Osteocyte (in vitro differentiated cells): ENCODE measurements around the gene CACNA1D. TPM values are rescaled to one million over a fixed set of nuclear protein-coding genes. Genes with fewer than 3 reads are reported as not detected.

ENCODE experiments used
- DNase-seq: peaks from one replicate; pipeline ENCODE4 v3.0.0; 2021; ENCODE audit warnings: mixed read lengths; ENCODE audit not compliant: unreplicated experiment; ENCODE audit errors: extremely low spot score
- H3K27ac Mint-ChIP-seq: one replicate; pipeline ENCODE4 v1.8.0; 2021; ENCODE audit warnings: mild to moderate bottlenecking, mixed read lengths; ENCODE audit not compliant: unreplicated experiment
- H3K27me3 Mint-ChIP-seq: one replicate; pipeline ENCODE4 v1.8.0; 2021; ENCODE audit warnings: mixed read lengths; ENCODE audit not compliant: unreplicated experiment
- H3K36me3 Mint-ChIP-seq: one replicate; pipeline ENCODE4 v1.8.0; 2021; ENCODE audit warnings: mixed read lengths; ENCODE audit not compliant: unreplicated experiment
- H3K4me1 Mint-ChIP-seq: one replicate; pipeline ENCODE4 v1.8.0; 2021; ENCODE audit warnings: mixed read lengths; ENCODE audit not compliant: unreplicated experiment
- H3K4me3 Mint-ChIP-seq: one replicate; pipeline ENCODE4 v1.8.0; 2021; ENCODE audit warnings: mild to moderate bottlenecking, moderate library complexity, mixed read lengths; ENCODE audit not compliant: unreplicated experiment
- H3K9me3 Mint-ChIP-seq: one replicate; pipeline ENCODE4 v1.8.0; 2021; ENCODE audit warnings: mixed read lengths; ENCODE audit not compliant: unreplicated experiment
- CTCF ChIP-seq: fragments of 200-600 bp; sonication (generic); IDR thresholded peaks from 2 replicates; pipeline ENCODE4 v1.5.0; 2021; ENCODE audit warnings: antibody characterized with exemption, mild to moderate bottlenecking, moderate library complexity
- total RNA-seq: library from RNA; stranded (reverse); gene quantifications from 2 replicates; pipeline ENCODE4 v1.2.1, GENCODE V29; 2021

CACNA1D gene
- total RNA-seq, 1 donor from 2014 or later: 0.48 TPM

DNA sequence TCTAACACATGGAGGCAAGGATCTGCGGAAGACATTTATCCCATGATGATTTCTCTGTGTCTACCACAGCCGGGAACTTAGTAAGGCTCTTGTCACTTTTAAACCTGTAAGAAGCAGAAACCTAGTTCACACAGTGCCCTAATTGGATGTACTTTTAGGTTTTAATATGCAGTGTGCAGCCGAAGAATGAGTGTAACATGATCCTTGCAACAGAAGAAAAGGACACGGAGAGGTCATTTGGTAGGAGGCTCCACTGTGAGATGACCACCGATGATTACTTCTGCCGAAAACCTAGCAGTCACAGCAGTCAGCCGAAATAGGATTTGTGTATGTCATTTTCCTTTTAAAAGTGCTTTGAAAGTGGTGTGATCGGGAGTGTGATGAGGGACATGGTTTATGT is 6.8 kb downstream of the CACNA1D start:
- H3K4me3 Mint-ChIP-seq: no peak overlapping the region
- no peaks in the 10 kb centered on the region for H3K36me3 Mint-ChIP-seq
- no peaks in the 10 kb centered on the region for H3K4me1 Mint-ChIP-seq
- DNase-seq: no peak
- H3K9me3 Mint-ChIP-seq: no peaks in the 10 kb centered on the region
- no peak overlapping the region for H3K27ac Mint-ChIP-seq
- TF ChIP-seq CTCF: no peak
- H3K27me3 Mint-ChIP-seq: peaks cover 56% of the 10 kb centered on the region

DNA sequence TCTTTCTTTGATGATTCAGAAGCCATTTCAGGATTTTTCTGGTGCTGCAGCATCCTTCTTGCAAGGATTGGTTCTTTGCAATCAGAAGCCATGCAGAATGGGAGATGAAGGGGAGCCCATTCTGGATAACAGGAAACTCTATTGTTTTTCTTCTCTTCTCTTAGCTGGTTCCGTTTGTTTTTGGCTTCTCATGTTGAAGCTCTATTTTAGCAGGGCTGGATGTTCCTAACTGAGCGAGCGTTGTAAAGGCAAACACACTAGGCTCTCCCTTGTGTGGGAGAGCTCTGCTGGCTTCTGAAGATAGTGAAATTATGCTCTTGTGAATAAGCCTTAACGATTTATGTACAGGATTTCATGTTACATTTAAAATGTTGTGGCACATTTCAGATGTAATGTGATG is 8.3 kb downstream of the CACNA1D start:
- peaks cover 42% of the 10 kb centered on the region for H3K27me3 Mint-ChIP-seq
- no peaks in the 10 kb centered on the region for H3K9me3 Mint-ChIP-seq
- no peaks in the 10 kb centered on the region for H3K4me1 Mint-ChIP-seq
- no peak overlapping the region for H3K27ac Mint-ChIP-seq
- TF ChIP-seq CTCF: no peak
- no peaks in the 10 kb centered on the region for H3K36me3 Mint-ChIP-seq
- no peak overlapping the region for H3K4me3 Mint-ChIP-seq
- DNase-seq: no peak

DNA sequence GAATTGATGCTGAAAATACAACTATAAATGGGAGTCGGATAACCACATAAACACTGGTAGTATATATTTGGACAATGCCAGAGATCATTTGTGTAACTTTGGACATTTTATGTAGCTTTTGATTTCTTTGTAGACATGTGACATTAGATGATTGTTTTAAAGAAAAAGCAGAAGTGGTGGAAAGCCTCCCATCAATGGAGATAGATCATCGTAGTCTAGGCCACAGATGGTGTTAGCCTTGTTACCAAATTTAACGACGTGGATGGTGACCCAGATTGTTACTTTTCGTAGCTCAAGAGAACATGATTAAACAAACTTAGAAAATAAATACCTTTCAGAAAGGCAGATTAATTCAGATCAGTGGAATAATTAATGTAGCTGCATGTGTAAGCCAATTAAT is 8.8 kb downstream of the CACNA1D start:
- Mint-ChIP-seq H3K36me3 (no peaks in the 10 kb centered on the region), H3K27me3 (peaks cover 40% of the 10 kb centered on the region), H3K27ac (no peak overlapping the region), H3K4me1 (no peaks in the 10 kb centered on the region), H3K4me3 (no peak overlapping the region), H3K9me3 (no peaks in the 10 kb centered on the region)
- TF ChIP-seq CTCF: no peak
- no peak for DNase-seq

GRCh38 chr3:53506110-53506762 is 11.8 kb downstream of the CACNA1D start:
- no peak overlapping the region for H3K4me3 Mint-ChIP-seq
- no peak overlapping the region for H3K27ac Mint-ChIP-seq

DNA sequence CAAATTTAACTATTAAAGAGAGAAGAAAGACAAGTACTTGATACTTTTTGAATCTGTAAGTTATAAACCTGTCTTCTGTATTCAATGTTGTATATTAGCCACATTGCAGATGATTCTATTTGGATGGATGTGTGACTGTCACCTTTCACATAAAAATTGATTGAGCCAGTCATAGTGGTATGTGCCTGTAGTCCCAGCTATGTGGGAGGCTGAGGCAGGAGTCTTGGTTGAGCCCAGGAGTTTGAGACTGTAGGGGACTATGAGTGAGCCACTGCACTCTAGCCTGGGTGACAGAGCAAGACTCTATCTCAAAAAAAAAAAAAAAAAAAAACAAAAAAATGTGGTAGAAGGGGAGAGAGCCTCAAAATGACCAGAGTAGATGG is 12.3 kb downstream of the CACNA1D start:
- Mint-ChIP-seq H3K9me3 (no peaks in the 10 kb centered on the region), H3K4me3 (no peak overlapping the region), H3K4me1 (no peaks in the 10 kb centered on the region), H3K36me3 (no peaks in the 10 kb centered on the region), H3K27ac (no peak overlapping the region), H3K27me3 (peaks cover 55% of the 10 kb centered on the region)
- DNase-seq: no peak
- TF ChIP-seq CTCF: no peak

More at GRCh38 chr3:53506110-53506762, 11.8 kb downstream of the CACNA1D start:
- Mint-ChIP-seq H3K9me3 (no peaks in the 10 kb centered on the region), H3K4me1 (no peaks in the 10 kb centered on the region), H3K36me3 (no peaks in the 10 kb centered on the region), H3K27me3 (peaks cover 56% of the 10 kb centered on the region)
- TF ChIP-seq CTCF: no peak
- no peak for DNase-seq
